BJ (cell line): ENCODE data around the gene CELF2. TPM values are rescaled to one million over a fixed set of nuclear protein-coding genes. Genes with fewer than 3 reads are reported as not detected.
"Not testable (repeated sequence)": the region's sequence is repeated elsewhere in the genome, so short reads cannot be mapped to it uniquely, and the experiment has no call there.

Experiments used
- CTCF ChIA-PET: fragments of 350-600 bp; formaldehyde crosslinking; extraction: SDS; loops from one replicate; lab custom pipeline; 2021; ENCODE audit warnings: antibody characterized with exemption, inconsistent platforms; lab: Yijun Ruan, JAX
- POLR2A ChIA-PET: fragments of 300-600 bp; sonication (Branson Sonifier 250); formaldehyde crosslinking; extraction: SDS; loops from one replicate; lab custom pipeline; 2021; ENCODE audit warnings: antibody characterized with exemption; lab: Charles Lee
- DNase-seq: peaks from one replicate; pipeline ENCODE4 v3.0.0-alpha.2; 2011; ENCODE audit warnings: low read depth
- H3K27me3 ChIP-seq: 2 replicates; pipeline ENCODE4 v1.6.0; 2011; ENCODE audit warnings: low read length; ENCODE audit not compliant: control insufficient read depth, insufficient read depth
- H3K36me3 ChIP-seq: 2 replicates; pipeline ENCODE4 v1.5.1; 2011; ENCODE audit warnings: low read length; ENCODE audit not compliant: control insufficient read depth, insufficient read depth
- H3K4me3 ChIP-seq: 2 replicates; pipeline ENCODE4 v1.5.1; 2011; ENCODE audit warnings: low read depth, mild to moderate bottlenecking, control low read depth, low read length
- polyA plus RNA-seq: library from polyadenylated mRNA; depleted of rRNA; stranded (reverse); fragments of >200 nt; gene quantifications from 2 replicates; pipeline ENCODE4 v1.2.3, GENCODE V29; 2011
- TF ChIP-seq, protein P1 (sequence below): IDR thresholded peaks from 2 replicates; pipeline ENCODE4 v1.5.1; 2011; ENCODE audit warnings: low read depth, mild to moderate bottlenecking, control low read depth, inconsistent platforms, low read length, moderate library complexity; ENCODE audit not compliant: insufficient read depth

CELF2 gene
- polyA plus RNA-seq, 1 experiment, result 8.8 TPM

DNA sequence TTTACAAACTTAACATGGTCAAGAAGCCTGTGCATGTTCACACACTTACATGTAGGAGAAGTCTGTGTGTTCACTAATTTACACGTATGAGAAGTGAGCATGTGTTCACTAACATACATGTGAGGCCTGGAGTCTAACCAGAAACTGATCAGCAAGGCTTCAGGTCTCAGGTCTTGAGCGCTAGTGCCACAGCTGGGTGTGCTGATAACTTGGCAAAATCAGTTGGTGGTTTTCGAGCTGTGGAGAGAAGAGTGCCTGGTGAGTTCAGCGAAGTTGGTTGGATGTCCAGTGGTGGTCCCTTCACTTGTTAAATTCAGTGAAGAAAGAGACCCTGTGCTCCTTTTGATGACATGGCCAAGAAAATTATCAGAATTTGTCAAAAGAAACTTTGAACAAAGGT, 98.7 kb downstream of the CELF2 start:
- TF ChIP-seq, protein P1, sequence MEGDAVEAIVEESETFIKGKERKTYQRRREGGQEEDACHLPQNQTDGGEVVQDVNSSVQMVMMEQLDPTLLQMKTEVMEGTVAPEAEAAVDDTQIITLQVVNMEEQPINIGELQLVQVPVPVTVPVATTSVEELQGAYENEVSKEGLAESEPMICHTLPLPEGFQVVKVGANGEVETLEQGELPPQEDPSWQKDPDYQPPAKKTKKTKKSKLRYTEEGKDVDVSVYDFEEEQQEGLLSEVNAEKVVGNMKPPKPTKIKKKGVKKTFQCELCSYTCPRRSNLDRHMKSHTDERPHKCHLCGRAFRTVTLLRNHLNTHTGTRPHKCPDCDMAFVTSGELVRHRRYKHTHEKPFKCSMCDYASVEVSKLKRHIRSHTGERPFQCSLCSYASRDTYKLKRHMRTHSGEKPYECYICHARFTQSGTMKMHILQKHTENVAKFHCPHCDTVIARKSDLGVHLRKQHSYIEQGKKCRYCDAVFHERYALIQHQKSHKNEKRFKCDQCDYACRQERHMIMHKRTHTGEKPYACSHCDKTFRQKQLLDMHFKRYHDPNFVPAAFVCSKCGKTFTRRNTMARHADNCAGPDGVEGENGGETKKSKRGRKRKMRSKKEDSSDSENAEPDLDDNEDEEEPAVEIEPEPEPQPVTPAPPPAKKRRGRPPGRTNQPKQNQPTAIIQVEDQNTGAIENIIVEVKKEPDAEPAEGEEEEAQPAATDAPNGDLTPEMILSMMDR, result no peak
- no peak for DNase-seq
- Histone ChIP-seq H3K36me3 (no peaks in the 10 kb centered on the region), H3K27me3 (no peaks in the 10 kb centered on the region), H3K4me3 (no peak overlapping the region)
- ChIA-PET POLR2A (no interaction called here), CTCF (no interaction called here)

GRCh38 chr10:11116817-11117216, 99.1 kb downstream of the CELF2 start:
- H3K36me3 ChIP-seq, result no peaks in the 10 kb centered on the region
- TF ChIP-seq, protein P1, result no peak
- CTCF ChIA-PET, result no interaction called here
- no peak for DNase-seq
- POLR2A ChIA-PET, result no interaction called here
- H3K27me3 ChIP-seq, result no peaks in the 10 kb centered on the region
- no peak overlapping the region for H3K4me3 ChIP-seq

DNA sequence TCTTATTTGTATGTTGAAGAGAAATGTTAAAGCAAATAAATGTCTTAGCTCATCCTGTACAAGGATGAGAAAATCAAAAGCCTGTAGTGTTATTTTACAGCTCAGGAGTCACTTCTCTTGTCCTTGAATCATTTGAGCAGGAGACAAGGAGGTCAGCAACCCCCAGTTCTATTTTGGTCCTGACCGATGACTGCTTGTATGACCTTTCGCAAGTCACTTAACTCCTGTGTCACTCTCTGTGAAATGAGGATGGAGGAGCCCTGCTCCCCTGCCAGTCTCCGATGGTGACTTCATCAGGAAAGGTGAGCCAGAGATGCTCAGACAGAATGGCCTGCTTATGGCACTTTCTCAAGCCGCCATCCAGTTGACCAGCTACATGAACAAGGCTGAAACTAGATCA, 101.0 kb downstream of the CELF2 start:
- H3K27me3 ChIP-seq, result no peaks in the 10 kb centered on the region
- no peak for DNase-seq
- H3K4me3 ChIP-seq, result no peak overlapping the region
- no peaks in the 10 kb centered on the region for H3K36me3 ChIP-seq
- POLR2A ChIA-PET, result no interaction called here
- TF ChIP-seq, protein P1, result no peak
- CTCF ChIA-PET, result no interaction called here

DNA sequence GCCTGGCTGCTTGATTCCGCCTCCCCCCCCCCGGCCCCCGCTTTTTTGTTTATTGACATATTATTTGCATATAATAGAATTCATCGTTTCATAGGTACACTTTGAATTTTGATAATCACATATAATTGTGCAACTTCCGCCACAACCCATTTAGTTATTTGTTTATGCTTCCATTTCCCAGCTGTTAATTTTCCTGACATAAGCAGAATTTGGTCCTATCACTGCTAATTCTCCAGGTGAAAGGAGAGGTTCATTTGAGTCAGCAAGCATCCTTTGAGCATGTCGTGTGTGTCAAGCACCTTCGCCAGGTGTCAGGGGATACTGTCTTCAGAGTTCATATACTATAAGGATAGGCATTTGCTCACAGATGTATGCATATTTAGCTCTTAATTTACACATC, 102.2 kb downstream of the CELF2 start:
- H3K4me3 ChIP-seq, result no peak overlapping the region
- no peaks in the 10 kb centered on the region for H3K36me3 ChIP-seq
- TF ChIP-seq, protein P1, result no peak
- ChIA-PET POLR2A (no interaction called here), CTCF (no interaction called here)
- no peaks in the 10 kb centered on the region for H3K27me3 ChIP-seq
- no peak for DNase-seq

DNA sequence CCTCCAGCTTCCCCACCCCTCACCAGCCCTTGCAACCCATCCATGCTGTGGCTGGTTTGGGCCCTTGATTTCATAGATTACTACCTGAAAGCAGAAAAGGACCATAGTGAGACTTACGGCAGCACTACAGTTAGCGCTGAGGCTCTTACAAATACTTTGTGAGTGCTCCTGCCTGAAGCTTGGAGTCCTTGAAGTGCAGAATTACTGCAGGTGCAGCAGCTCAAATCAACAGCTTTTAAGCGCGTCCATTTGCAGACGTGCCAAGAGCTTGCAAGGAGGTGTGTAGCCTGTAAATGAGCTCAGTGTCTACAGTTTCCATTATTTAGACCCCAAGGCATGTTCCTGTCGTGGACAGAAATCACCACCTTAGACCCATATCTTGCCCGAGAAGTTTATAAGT, 103.0 kb downstream of the CELF2 start:
- H3K27me3 ChIP-seq, result no peaks in the 10 kb centered on the region
- TF ChIP-seq, protein P1, result no peak
- POLR2A ChIA-PET, result no interaction called here

DNA sequence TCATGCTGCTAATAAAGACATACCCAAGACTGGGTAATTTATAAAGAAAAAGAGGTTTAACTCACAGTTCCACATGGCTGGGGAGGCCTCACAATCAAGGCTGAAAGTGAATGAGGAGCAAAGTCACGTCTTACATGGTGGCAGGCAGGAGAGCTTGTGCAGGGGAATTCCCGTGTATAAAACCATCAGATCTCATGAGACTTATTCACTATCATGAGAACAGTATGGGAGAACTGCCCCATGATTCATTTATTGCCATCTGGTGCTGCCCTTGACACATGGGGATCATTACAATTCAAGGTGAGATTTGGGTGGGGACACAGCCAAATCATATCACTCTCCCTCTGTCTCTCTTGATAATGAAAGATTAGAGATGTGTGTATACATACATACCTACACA, 106.2 kb downstream of the CELF2 start:
- DNase-seq, POLR2A ChIA-PET, CTCF ChIA-PET, H3K27me3 ChIP-seq, H3K36me3 ChIP-seq, H3K4me3 ChIP-seq: not testable (repeated sequence)

More for the DNA sequence above, 103.0 kb downstream of the CELF2 start:
- DNase-seq, result no peak
- CTCF ChIA-PET, result no interaction called here
- no peak overlapping the region for H3K4me3 ChIP-seq
- no peaks in the 10 kb centered on the region for H3K36me3 ChIP-seq
